ENCODE data around the gene CHCT1. TPM values are rescaled to one million over a fixed set of nuclear protein-coding genes. Genes with fewer than 3 reads are reported as not detected.

CHCT1 gene
- polyA plus RNA-seq (2012; rRNA removed): not detected in 2 replicates
- not detected in 2 replicates for polyA plus RNA-seq (2012; cell fraction: cytosol; rRNA removed)
- polyA plus RNA-seq (2012; cell fraction: nucleus; rRNA removed): not detected in 2 replicates

DNA sequence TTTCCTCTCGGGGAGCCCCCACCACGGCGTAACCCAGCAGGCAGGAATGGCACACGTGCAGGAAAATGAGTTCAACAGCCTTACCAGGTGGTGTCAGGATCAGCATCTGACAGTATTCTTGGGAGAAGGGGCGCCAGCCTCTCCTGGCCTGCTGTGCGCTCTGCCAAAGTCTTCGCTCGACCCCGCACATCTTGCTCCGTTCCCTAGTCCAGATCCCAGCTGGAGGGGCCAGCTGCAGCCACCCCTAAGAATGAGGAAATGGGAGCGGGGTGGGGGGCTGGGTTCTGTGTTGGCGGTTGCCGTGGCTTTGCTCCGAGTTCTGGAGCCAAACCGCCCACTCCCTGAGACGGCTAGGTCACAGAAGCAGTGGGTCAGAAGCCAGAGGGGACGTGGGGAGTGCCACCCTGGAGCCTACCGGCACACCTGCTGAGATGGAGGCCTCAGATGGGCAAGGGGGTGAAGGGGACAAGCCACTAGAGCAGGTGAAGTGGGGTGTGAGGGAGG, at the start of gene CHCT1:
TSS of gene CHCT1 (plus strand) at position 328 of the 504 bp plus-strand sequence. CDS start at position 432, 104 bp downstream.
- DNase-seq: peak; percentile 37
- peak within 1 kb of the TSS; percentile 35; the same call in 1 of the 2 replicates for H3K9ac ChIP-seq
- POLR2A ChIA-PET: no interaction called here
- H3K36me3 ChIP-seq (replicated peaks in 1 of 2; ENCODE audit: control insufficient read depth in 1 of 2, insufficient read depth in 2 of 2, low read length in 1 of 2): no peaks in the 10 kb centered on the region
- H3K27me3 ChIP-seq (ENCODE audit: insufficient read depth): no peaks in the 10 kb centered on the region
- H4K20me1 ChIP-seq (ENCODE audit: insufficient read depth): no peaks in the 10 kb centered on the region
- no peaks in the 10 kb centered on the region; a peak in 1 of 4 replicates for H3K4me1 ChIP-seq (ENCODE audit: control insufficient read depth in 1 of 2, insufficient read depth in 2 of 2, low read depth in 1 of 2, low read length in 1 of 2)
- CTCF ChIA-PET: interaction anchor here (0.6 to 7.4 kb wide), 11 partner anchors 10 to 223 kb away, joined by 3 to 128 read pairs (median 3); no protein-coding TSS in a partner anchor
- H3K4me3 ChIP-seq (ENCODE audit: low read depth in 2 of 2, low read length in 1 of 2): peak within 1 kb of the TSS; percentile 45 to 63
- H3K79me2 ChIP-seq (ENCODE audit: insufficient read depth): no peaks in the 10 kb centered on the region
- H2AFZ ChIP-seq (ENCODE audit: low read depth): peak within 1 kb of the TSS; percentile 51
- no peak within 1 kb of the TSS for H3K27ac ChIP-seq (ENCODE audit: low read depth in 2 of 2, low read length in 1 of 2)
- no peaks in the 10 kb centered on the region for H3F3A ChIP-seq (replicated peaks; ENCODE audit: insufficient read depth)
- peak within 1 kb of the TSS; percentile 67 for H3K4me2 ChIP-seq
- TF ChIP-seq FOXM1 (IDR thresholded peaks at IDR 0.05; ENCODE audit: low read depth) (no peak), TCF12 (IDR thresholded peaks at IDR 0.05) (no peak), CTCF (IDR thresholded peaks at IDR 0.05) (no peak), USF1 (IDR thresholded peaks at IDR 0.05; ENCODE audit: borderline replicate concordance, low read depth) (no peak), EP300 (IDR thresholded peaks at IDR 0.05; ENCODE audit: borderline replicate concordance in 1 of 2, low read depth in 1 of 2, low read length in 1 of 2) (no peak), FOXJ3 (CRISPR knock-in tag; IDR thresholded peaks at IDR 0.05) (no peak), NFIC (IDR thresholded peaks at IDR 0.05; ENCODE audit: borderline replicate concordance) (no peak), EZH2phosphoT487 (IDR thresholded peaks at IDR 0.05; ENCODE audit: borderline replicate concordance, low read depth) (no peak), RFX5 (IDR thresholded peaks at IDR 0.05; ENCODE audit: low read length) (no peak), YY1 (IDR thresholded peaks at IDR 0.05; ENCODE audit: low read depth) (no peak), MXI1 (IDR thresholded peaks at IDR 0.05; ENCODE audit: low read depth, low read length) (no peak), NRF1 (IDR thresholded peaks at IDR 0.05; ENCODE audit: low read depth, low read length) (no peak), FOSL2 (IDR thresholded peaks at IDR 0.05; ENCODE audit: borderline replicate concordance, low read depth) (no peak)
- TF ChIP-seq, protein P1, sequence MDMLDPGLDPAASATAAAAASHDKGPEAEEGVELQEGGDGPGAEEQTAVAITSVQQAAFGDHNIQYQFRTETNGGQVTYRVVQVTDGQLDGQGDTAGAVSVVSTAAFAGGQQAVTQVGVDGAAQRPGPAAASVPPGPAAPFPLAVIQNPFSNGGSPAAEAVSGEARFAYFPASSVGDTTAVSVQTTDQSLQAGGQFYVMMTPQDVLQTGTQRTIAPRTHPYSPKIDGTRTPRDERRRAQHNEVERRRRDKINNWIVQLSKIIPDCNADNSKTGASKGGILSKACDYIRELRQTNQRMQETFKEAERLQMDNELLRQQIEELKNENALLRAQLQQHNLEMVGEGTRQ (IDR thresholded peaks at IDR 0.05; ENCODE audit: borderline replicate concordance, low read depth, low read length): no peak
- TF ChIP-seq, protein P2, sequence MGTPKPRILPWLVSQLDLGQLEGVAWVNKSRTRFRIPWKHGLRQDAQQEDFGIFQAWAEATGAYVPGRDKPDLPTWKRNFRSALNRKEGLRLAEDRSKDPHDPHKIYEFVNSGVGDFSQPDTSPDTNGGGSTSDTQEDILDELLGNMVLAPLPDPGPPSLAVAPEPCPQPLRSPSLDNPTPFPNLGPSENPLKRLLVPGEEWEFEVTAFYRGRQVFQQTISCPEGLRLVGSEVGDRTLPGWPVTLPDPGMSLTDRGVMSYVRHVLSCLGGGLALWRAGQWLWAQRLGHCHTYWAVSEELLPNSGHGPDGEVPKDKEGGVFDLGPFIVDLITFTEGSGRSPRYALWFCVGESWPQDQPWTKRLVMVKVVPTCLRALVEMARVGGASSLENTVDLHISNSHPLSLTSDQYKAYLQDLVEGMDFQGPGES (IDR thresholded peaks at IDR 0.05; ENCODE audit: low read depth, low read length): no peak
- TF ChIP-seq, protein P3, sequence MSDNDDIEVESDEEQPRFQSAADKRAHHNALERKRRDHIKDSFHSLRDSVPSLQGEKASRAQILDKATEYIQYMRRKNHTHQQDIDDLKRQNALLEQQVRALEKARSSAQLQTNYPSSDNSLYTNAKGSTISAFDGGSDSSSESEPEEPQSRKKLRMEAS (IDR thresholded peaks at IDR 0.05; ENCODE audit: low read depth): no peak
- no peaks in the 10 kb centered on the region for H3K9me2 ChIP-seq
- WGBS (ENCODE audit: low lambda C conversion rate): 90% methylated on average over 18 of the region's 18 CpGs
- H3K9me3 ChIP-seq: no peaks in the 10 kb centered on the region
